ENCODE results near the gene IGFBP5. TPM values are rescaled to one million over a fixed set of nuclear protein-coding genes. Genes with fewer than 3 reads are reported as not detected.

Gene IGFBP5
- total and polyA plus RNA-seq, 2 of the 8 experiments (the other 6 are each of a cell fraction or from before 2014, with no cell fraction given) = 2.2 to 2.5 TPM

DNA sequence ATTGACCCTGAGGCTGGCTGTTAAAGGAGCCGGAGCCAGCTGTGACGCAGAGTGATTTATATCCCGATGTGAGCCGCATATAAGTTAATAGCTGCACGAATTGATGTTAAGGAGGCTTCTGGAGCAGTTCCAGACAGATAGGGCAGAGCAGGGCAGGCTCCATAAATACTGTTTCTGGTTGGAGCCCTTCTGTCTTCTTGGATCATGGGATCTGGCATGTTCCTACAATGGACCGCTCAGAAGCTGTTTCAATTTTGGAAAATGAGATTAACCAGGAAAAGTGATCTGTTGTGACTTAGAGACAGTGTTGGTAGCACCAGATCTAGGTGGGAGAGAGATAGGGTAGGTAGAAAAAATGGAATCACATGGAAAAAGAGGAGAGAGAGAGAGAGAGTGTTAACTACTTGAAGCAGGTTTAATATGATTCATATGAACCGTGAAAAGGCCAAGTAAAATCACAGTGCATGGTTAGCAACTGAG, 4.8 kb upstream of the IGFBP5 start:
- Histone ChIP-seq H4K8ac (ENCODE audit: extremely low read depth, insufficient read depth, low read length) (no peak overlapping the region), H3K56ac (replicated peaks; ENCODE audit: insufficient read length, low read depth, low read length) (no peak overlapping the region), H3K79me2 (ENCODE audit: control insufficient read depth in 1 of 2, insufficient read depth in 2 of 2, low read length in 2 of 2) (no peaks in the 10 kb centered on the region), H3K4me1 (replicated peaks in 1 of 4; ENCODE audit: control insufficient read depth in 3 of 4, insufficient read depth in 4 of 4, low read length in 3 of 4) (peaks cover 3 to 8% (median 6%) of the 10 kb centered on the region in 4 experiments), H3K14ac (ENCODE audit: insufficient read length) (no peak overlapping the region), H2AFZ (ENCODE audit: low read length) (no peak overlapping the region), H2BK15ac (ENCODE audit: low read length) (no peak overlapping the region), H3K4me2 (ENCODE audit: insufficient read depth in 1 of 2, low read depth in 2 of 2, low read length in 2 of 2) (no peak overlapping the region), H3K18ac (ENCODE audit: extremely low read depth, low read length) (no peak overlapping the region), H3K4ac (replicated peaks; ENCODE audit: insufficient read length, low read depth, low read length) (no peak overlapping the region), H3K23ac (ENCODE audit: insufficient read length) (no peak overlapping the region), H3K9me3 (ENCODE audit: insufficient read depth in 2 of 2, low read depth in 1 of 2, low read length in 1 of 2) (no peaks in the 10 kb centered on the region), H2BK12ac (ENCODE audit: low read depth, low read length) (no peak overlapping the region), H4K20me1 (replicated peaks in 1 of 2; ENCODE audit: control insufficient read depth in 1 of 2, insufficient read depth in 2 of 2, low read length in 2 of 2) (no peaks in the 10 kb centered on the region), H3K23me2 (ENCODE audit: low read depth, low read length) (peaks cover 2% of the 10 kb centered on the region; the same call in 1 of the 2 replicates), H2BK120ac (replicated peaks; ENCODE audit: low read depth, low read length) (no peak overlapping the region), H3K27ac (ENCODE audit: low read depth, low read length) (no peak overlapping the region), H3K79me1 (ENCODE audit: low read depth, low read length) (no peaks in the 10 kb centered on the region), H3K4me3 (ENCODE audit: extremely low read depth in 1 of 4, insufficient read depth in 2 of 4, low read depth in 3 of 4, low read length in 4 of 4) (no peak overlapping the region), H4K91ac (replicated peaks; ENCODE audit: insufficient read length, low read length) (no peak overlapping the region), H3K36me3 (ENCODE audit: control insufficient read depth in 2 of 4, insufficient read depth in 4 of 4, low read length in 3 of 4) (no peaks in the 10 kb centered on the region), H3K9ac (replicated peaks in 1 of 4; ENCODE audit: extremely low read depth in 1 of 4, low read depth in 3 of 4, low read length in 3 of 4) (no peak overlapping the region), H4K5ac (ENCODE audit: insufficient read length, low read depth, low read length) (no peak overlapping the region), H2BK20ac (ENCODE audit: low read length) (no peak overlapping the region), H2BK5ac (ENCODE audit: low read depth, low read length) (no peak overlapping the region), H3K27me3 (replicated peaks in 1 of 4; ENCODE audit: control insufficient read depth in 3 of 4, extremely low read depth in 1 of 4, insufficient read depth in 3 of 4, low read length in 3 of 4) (peaks cover 0 to 7% (median 1%) of the 10 kb centered on the region in 4 experiments; a peak in 3 of 7 replicates), H2AK5ac (ENCODE audit: low read depth, low read length) (no peak overlapping the region)
- CTCF ChIA-PET (ENCODE audit: partially characterized antibody) = interaction anchor here (0.6 to 4.4 kb wide), 24 partner anchors 8 to 1013 kb away, joined by 3 to 29 read pairs (median 4); no protein-coding TSS in a partner anchor
- FAIRE-seq (no peak), DNase-seq (ENCODE audit: low read depth in 1 of 2, low spot score in 2 of 2) (no peak)
- POLR2A ChIA-PET (ENCODE audit: partially characterized antibody) = no interaction called here
- WGBS, 2 experiments (ENCODE audit: extremely low coverage in 1 of 2, insufficient coverage in 1 of 2, insufficient read length in 1 of 2, insufficient replicate concordance in 2 of 2, low coverage in 1 of 2, low lambda C conversion rate in 2 of 2, missing lambda C conversion rate in 1 of 2) = 95% methylated on average over 7 of the region's 7 CpGs; no CpG with 5 or more reads in 1 of the 2 experiments
- TF ChIP-seq NANOG (IDR thresholded peaks at IDR 0.05; ENCODE audit: insufficient read depth, low read depth, low read length, poor library complexity, severe bottlenecking) (no peak), GABPA (IDR thresholded peaks at IDR 0.05; ENCODE audit: borderline replicate concordance, insufficient read depth, low read length) (no peak), BCL11A (IDR thresholded peaks at IDR 0.05; ENCODE audit: low read depth in 2 of 2, low read length in 2 of 2) (no peak), YY1 (IDR thresholded peaks at IDR 0.05; ENCODE audit: low read depth, low read length) (no peak)
- TF ChIP-seq, protein P1, sequence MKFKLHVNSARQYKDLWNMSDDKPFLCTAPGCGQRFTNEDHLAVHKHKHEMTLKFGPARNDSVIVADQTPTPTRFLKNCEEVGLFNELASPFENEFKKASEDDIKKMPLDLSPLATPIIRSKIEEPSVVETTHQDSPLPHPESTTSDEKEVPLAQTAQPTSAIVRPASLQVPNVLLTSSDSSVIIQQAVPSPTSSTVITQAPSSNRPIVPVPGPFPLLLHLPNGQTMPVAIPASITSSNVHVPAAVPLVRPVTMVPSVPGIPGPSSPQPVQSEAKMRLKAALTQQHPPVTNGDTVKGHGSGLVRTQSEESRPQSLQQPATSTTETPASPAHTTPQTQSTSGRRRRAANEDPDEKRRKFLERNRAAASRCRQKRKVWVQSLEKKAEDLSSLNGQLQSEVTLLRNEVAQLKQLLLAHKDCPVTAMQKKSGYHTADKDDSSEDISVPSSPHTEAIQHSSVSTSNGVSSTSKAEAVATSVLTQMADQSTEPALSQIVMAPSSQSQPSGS (IDR thresholded peaks at IDR 0.05; ENCODE audit: low read length) = no peak

Measured in H1 (cell line).